Mucosa of rectum (tissue), 2 donors: ENCODE measurements around the gene IKZF5.

Source experiments
- H3K27ac ChIP-seq, 2 donors: one replicate each; pipeline ENCODE4 v1.7.0; 2013; ENCODE audit warnings: inconsistent platforms in 2 of 2, low read depth in 2 of 2, low read length in 2 of 2
- H3K27me3 ChIP-seq, 2 donors: one replicate each; pipeline ENCODE4 v1.7.0; 2013; ENCODE audit warnings: low read length in 2 of 2; ENCODE audit not compliant: control insufficient read depth in 2 of 2, insufficient read depth in 2 of 2
- H3K36me3 ChIP-seq, 2 donors: one replicate each; pipeline ENCODE4 v1.7.0; 2013; ENCODE audit warnings: low read length in 2 of 2; ENCODE audit not compliant: control insufficient read depth in 2 of 2, insufficient read depth in 2 of 2
- H3K4me1 ChIP-seq, 2 donors: one replicate each; pipeline ENCODE4 v1.7.0; 2013; ENCODE audit warnings: low read length in 2 of 2, mild to moderate bottlenecking in 1 of 2; ENCODE audit not compliant: control insufficient read depth in 2 of 2, insufficient read depth in 2 of 2
- H3K4me3 ChIP-seq, 2 donors: one replicate each; pipeline ENCODE4 v1.7.0; 2013; ENCODE audit warnings: low read length in 2 of 2
- H3K9ac ChIP-seq, 2 donors: one replicate each; pipeline ENCODE4 v1.7.0; 2013; ENCODE audit warnings: low read length in 2 of 2, low read depth in 1 of 2, mild to moderate bottlenecking in 1 of 2
- H3K9me3 ChIP-seq, 2 donors: one replicate each; pipeline ENCODE4 v1.7.0; 2013; ENCODE audit warnings: low read length in 2 of 2; ENCODE audit not compliant: control insufficient read depth in 2 of 2
- donor health status: healthy.
- donor health status: Normal muscosa, but diverticular disease.

Gene IKZF5

DNA sequence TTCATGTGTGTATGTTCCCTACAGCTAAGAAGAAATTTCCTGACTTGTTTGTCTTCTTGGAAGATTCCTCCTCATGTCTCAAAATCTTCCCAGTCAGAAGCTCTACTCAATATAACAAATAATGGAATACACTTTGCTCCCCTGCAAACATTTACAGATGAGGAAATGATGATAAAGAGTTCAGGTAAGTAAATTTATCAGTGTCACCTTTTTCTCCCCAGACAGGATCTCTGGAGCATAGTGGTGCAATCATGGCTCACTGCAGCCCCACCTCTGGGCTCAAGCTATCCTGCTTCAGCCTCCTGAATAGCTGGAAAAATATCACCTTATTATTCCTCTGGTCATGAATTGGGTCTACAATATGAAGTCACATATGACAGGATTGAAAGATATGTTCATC lies 25.7 kb upstream of the IKZF5 start:
- Histone ChIP-seq H3K4me1 (peaks cover 3 to 4% of the 10 kb centered on the region in 2 donors), H3K27ac (no peak overlapping the region), H3K27me3 (no peaks in the 10 kb centered on the region), H3K9me3 (no peaks in the 10 kb centered on the region), H3K9ac (no peak overlapping the region), H3K36me3 (no peaks in the 10 kb centered on the region), H3K4me3 (no peak overlapping the region)

DNA sequence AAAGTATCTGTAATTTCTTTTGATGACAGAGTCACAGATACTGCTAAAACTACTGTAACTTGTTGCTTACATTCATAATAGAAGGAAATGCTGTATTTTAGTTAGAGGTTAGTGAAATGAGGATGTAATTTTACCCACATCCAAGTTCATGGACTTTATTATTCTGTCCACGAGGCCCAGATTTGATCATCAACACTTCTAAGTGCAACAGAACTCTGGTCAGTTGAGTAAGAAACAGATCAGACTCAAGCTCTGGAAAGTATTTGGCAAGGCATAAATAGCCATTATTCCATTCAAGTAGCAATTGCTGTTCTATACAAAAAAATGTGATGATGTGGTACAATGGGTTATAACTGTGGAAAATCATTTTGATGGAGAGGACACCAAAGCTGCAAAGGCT lies 22.5 kb upstream of the IKZF5 start:
- Histone ChIP-seq H3K27ac (no peak overlapping the region), H3K9ac (no peak overlapping the region), H3K27me3 (no peaks in the 10 kb centered on the region), H3K4me1 (no peaks in the 10 kb centered on the region), H3K9me3 (no peaks in the 10 kb centered on the region), H3K36me3 (no peaks in the 10 kb centered on the region), H3K4me3 (no peak overlapping the region)

DNA sequence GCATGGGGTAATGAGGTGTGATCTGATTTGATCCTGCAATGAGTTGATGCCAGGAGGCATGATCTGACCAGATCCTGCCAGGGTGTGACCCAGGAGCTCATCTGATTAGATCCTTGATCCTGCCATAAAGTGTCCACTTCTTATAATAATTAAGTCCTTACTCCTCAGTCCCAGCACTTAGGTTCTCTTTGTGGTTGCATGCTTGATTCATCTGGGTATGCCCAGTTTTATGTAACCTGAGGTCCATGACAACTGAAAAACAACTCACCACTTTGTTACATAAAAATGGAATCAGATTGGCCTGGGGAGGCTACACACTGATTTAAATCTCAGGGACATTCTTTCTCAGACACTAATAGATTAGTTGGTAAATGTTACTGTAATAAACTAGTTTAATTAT lies 19.3 kb upstream of the IKZF5 start:
- Histone ChIP-seq H3K27me3 (no peaks in the 10 kb centered on the region), H3K4me1 (no peaks in the 10 kb centered on the region), H3K27ac (no peak overlapping the region), H3K4me3 (no peak overlapping the region), H3K36me3 (no peaks in the 10 kb centered on the region), H3K9me3 (no peaks in the 10 kb centered on the region), H3K9ac (no peak overlapping the region)

DNA sequence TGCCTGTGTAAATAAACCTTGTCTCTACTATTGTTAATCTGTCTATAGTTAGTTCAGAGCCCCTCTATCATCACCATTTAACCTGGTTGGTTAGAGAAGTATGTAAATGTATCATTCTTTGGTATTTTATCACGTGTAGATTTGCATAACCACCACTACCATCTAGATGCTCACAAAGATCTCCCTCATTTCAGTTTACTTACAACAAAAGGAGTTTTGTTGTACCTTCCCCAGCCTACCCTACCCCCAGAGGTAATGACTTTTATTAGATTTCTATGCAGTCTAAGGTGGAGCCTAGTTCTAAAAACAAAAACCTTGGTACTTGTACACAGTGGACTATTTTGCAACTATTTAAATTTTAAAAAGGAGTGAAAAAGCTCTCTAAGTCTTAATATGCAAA lies 17.7 kb upstream of the IKZF5 start:
- Histone ChIP-seq H3K9ac (no peak overlapping the region), H3K4me1 (no peaks in the 10 kb centered on the region), H3K9me3 (no peaks in the 10 kb centered on the region), H3K27me3 (no peaks in the 10 kb centered on the region), H3K36me3 (no peaks in the 10 kb centered on the region), H3K27ac (no peak overlapping the region), H3K4me3 (no peak overlapping the region)

DNA sequence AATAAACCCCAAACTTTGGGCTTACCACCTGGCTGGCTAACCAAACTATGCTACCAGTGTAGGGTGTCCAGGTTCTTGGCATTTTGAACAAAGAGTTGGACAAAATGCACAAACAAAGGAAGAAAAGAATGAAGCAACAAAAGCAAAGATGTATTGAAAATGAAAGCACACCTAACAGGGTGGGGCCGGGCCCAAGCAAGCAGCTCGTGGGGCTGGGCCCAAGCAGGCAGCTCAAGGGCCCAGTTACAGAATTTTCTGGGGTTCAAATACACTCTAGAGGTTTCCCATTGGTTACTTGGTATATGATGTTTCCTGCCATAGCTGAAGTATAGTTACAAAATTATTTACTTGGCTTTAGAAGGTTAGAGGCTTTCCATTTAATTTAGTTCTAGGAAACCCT lies 15.9 kb upstream of the IKZF5 start:
- no peaks in the 10 kb centered on the region for H3K27me3 ChIP-seq
- no peaks in the 10 kb centered on the region for H3K36me3 ChIP-seq
- no peaks in the 10 kb centered on the region for H3K4me1 ChIP-seq
- no peak overlapping the region for H3K4me3 ChIP-seq
- H3K9me3 ChIP-seq = no peaks in the 10 kb centered on the region
- H3K27ac ChIP-seq = no peak overlapping the region
- no peak overlapping the region for H3K9ac ChIP-seq

DNA sequence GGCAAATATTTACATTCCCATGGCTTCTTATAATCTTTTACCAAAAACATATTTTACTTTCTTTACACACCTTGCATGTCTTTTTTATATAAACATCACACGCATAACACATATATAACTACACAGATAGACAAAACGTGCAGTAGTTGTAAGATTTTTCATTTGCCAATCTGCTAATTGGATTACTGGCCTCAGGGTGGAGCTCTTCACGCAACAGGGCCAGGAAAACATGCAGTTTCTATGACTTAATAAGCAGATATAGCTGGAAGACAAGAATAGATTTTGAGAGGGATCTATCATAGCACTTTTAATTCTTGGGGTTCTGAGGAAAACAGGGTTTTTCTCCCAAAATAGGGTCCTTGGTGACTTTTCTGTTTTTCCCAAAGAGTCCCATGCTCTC lies 12.9 kb upstream of the IKZF5 start:
- Histone ChIP-seq H3K27me3 (no peaks in the 10 kb centered on the region), H3K9me3 (no peaks in the 10 kb centered on the region), H3K27ac (no peak overlapping the region), H3K9ac (no peak overlapping the region), H3K36me3 (no peaks in the 10 kb centered on the region), H3K4me1 (no peaks in the 10 kb centered on the region), H3K4me3 (no peak overlapping the region)

DNA sequence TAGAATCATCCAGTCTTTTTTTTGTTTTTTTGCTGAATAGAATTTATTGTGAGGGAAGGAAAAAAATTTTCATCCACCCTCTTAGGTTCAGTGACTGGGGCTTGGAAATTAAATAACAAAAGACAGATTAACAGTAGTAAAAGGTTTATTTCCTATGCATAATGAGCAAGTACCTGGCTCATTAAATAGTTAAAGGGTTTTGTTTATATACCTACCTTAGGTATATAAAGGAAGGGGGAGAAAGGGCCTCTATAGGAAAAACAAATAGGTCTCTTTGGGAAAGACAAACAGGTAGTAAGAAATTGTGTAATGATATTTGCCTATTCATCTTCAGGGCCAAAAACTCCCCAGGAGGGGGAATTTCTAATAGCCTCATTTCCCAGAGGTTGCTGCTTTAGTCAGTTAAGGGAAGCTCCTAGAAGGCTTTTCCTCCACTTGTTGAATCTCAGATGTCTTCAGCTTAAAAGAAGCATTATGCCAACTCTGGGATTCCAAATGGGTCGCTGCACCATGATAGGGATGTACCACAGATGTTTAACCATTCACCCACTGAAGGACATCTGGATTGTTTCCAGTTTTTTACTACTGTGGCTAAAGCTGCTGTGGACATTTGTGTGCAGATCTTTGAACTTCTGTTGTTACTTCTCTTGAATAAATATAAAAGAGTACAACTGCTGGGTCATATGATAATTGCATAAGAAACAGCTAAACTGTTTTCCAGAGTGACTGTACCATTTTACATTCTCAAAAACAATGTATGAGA lies 11.5 kb upstream of the IKZF5 start:
- Histone ChIP-seq H3K27ac (no peak overlapping the region), H3K4me1 (no peaks in the 10 kb centered on the region)

DNA sequence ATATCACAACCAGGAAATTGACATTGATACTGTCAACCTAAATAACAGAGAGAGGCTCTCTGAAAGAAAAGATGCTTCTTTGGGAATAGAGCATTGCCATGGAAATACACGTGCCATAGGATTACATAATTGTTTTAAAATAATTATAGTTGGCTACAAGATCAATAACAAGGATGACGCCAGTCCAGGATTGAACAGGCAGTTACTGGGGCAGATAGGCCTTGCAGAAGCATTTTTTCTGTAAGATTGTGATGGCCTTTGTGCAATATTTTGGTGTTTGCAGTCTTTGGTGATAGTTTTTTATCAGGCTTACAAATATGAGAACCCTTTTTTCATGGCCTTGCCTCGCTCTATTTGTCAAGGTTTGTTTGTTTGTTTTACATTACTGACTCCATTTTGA lies 10.7 kb upstream of the IKZF5 start:
- no peak overlapping the region for H3K9ac ChIP-seq
- no peaks in the 10 kb centered on the region for H3K9me3 ChIP-seq
- no peaks in the 10 kb centered on the region for H3K27me3 ChIP-seq
- no peaks in the 10 kb centered on the region for H3K4me1 ChIP-seq
- H3K36me3 ChIP-seq = no peaks in the 10 kb centered on the region
- H3K4me3 ChIP-seq = no peak overlapping the region
- no peak overlapping the region for H3K27ac ChIP-seq

More for the DNA sequence above, 11.5 kb upstream of the IKZF5 start:
- Histone ChIP-seq H3K9me3 (no peaks in the 10 kb centered on the region), H3K4me3 (no peak overlapping the region), H3K9ac (no peak overlapping the region), H3K36me3 (no peaks in the 10 kb centered on the region), H3K27me3 (no peaks in the 10 kb centered on the region)

DNA sequence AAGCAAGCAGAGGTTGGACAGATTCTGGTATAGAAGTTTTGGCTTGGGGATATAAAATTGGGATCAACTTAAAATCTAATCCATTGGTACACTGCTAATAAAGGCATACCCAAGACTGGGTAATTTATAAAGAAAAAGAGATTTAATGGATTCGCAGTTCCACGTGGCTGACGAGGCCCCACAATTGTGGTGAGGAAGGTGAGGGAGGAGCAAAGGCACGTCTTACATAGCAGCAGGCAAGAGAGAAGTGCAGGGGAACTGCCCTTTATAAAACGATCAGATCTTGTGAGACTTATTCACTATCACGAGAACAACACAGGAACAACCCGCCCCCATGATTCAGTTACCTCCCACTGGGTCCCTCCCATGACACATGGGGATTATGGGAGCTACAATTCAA lies 9.9 kb upstream of the IKZF5 start:
- Histone ChIP-seq H3K4me3 (no peak overlapping the region), H3K27me3 (no peaks in the 10 kb centered on the region), H3K9ac (no peak overlapping the region), H3K4me1 (no peaks in the 10 kb centered on the region), H3K36me3 (no peaks in the 10 kb centered on the region), H3K27ac (no peak overlapping the region), H3K9me3 (no peaks in the 10 kb centered on the region)

DNA sequence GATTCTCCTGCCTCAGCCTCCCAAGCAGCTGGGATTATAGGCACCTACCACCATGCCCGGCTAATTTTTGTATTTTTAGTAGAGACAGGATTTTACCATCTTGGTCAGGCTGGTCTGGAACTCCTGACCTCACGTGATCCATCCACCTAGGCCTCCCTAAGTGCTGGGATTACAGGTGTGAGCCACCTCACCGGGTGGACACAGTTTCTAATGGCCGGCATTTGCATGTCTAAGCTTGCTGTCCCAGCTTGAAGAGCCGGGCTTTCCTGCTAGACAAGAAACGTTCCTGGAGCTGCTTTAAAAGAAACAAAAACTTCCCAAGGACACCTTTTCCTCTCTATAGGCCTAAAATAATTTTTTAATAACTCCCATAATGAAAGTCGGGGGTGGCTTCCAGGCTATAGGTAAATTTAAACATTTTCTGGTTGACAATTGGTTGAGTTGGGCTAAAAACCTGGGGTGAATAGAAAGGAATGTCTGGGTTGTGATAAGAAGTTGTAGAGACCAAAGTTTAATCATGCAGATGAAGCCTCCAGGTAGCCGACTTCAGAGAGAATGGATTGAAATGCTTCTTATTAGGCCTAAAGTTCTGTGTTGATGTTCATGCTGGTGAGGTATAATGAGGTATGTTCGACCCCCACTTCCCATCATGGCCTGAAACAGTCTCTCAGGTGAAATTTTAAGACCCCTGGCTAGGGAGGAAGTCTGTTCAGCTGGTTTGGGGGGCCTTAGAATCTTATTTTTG lies 9.0 kb upstream of the IKZF5 start:
- H3K36me3 ChIP-seq = no peaks in the 10 kb centered on the region
- no peaks in the 10 kb centered on the region for H3K9me3 ChIP-seq
- H3K27ac ChIP-seq = no peak overlapping the region

More for the DNA sequence above, 9.0 kb upstream of the IKZF5 start:
- no peak overlapping the region for H3K4me3 ChIP-seq
- H3K9ac ChIP-seq = no peak overlapping the region
- no peaks in the 10 kb centered on the region for H3K4me1 ChIP-seq
- no peaks in the 10 kb centered on the region for H3K27me3 ChIP-seq
